Esophagus squamous epithelium (tissue), 5 donors: Measurements from ENCODE around the gene FILIP1L. TPM values are rescaled to one million over a fixed set of nuclear protein-coding genes. Genes with fewer than 3 reads are reported as not detected.

Source experiments
- DNase-seq: peaks from one replicate; lab custom pipeline; 2025; lab: John Stamatoyannopoulos, UW
- H3K27ac ChIP-seq, 4 donors: fragments of 200-600 bp; sonication (generic); one replicate each; pipeline ENCODE4 v1.5.1; 2016 to 2019; ENCODE audit warnings: mild to moderate bottlenecking in 1 of 4
- H3K27me3 ChIP-seq, 4 donors: fragments of 200-600 bp; sonication (generic); 1 replicate in 3 of 4; 2 replicates in 1 of 4; pipeline versions ENCODE4 v1.5.1 to v1.6.0; 2017 to 2021; ENCODE audit warnings: antibody characterized with exemption in 1 of 4
- H3K36me3 ChIP-seq, 3 donors: fragments of 200-600 bp; sonication (generic); one replicate each; pipeline ENCODE4 v1.5.1; 2016 to 2019
- H3K4me1 ChIP-seq, 3 donors: fragments of 200-600 bp; sonication (generic); one replicate each; pipeline ENCODE4 v1.5.1; 2017 to 2019
- H3K4me3 ChIP-seq, 4 donors: fragments of 200-600 bp; sonication (generic); 1 replicate in 3 of 4; 2 replicates in 1 of 4; pipeline ENCODE4 v1.5.1; 2016 to 2019; ENCODE audit warnings: mild to moderate bottlenecking in 2 of 4, moderate library complexity in 1 of 4
- H3K9me3 ChIP-seq, 3 donors: fragments of 200-600 bp; sonication (generic); one replicate each; pipeline ENCODE4 v1.5.1; 2016 to 2019
- POLR2A ChIP-seq, 4 donors: fragments of 450-650 bp; IDR thresholded peaks; one replicate each; pipeline ENCODE4 v1.6.1; 2017; ENCODE audit warnings: antibody characterized with exemption in 4 of 4, mild to moderate bottlenecking in 4 of 4, moderate library complexity in 3 of 4
- WGBS, 2 donors: methylation state at CpG; one replicate each; pipeline ENCODE4 v1.1.5; 2018; 5-methylcytosine and 5-hydroxymethylcytosine counted together
- intact Hi-C: fragments of 100-400 bp; cut with DNase I; formaldehyde crosslinking; loops from one replicate; pipeline ENCODE4 v1.15.0; 2022
- total RNA-seq, 4 donors: library from RNA; depleted of rRNA; stranded (reverse); fragments of >200 nt; gene quantifications; one replicate each; pipeline ENCODE4 v1.1.0, GENCODE V29; 2016
- TF ChIP-seq, protein P1 (sequence below), 6 experiments: fragments of 450-650 bp in 4 of 6; fragments of 200-600 bp in 2 of 6; sonication (generic) in 2 of 6; IDR thresholded peaks; one replicate each; pipeline ENCODE4 v1.5.1; 2016 to 2019; ENCODE audit warnings: antibody characterized with exemption in 6 of 6, mild to moderate bottlenecking in 4 of 6, moderate library complexity in 4 of 6
- donor health status: DM: yes; HTN: yes; CAD: no.

The FILIP1L gene
- total RNA-seq, 4 donors from 2014 or later: 2.5 to 23.5 (median 10.7) TPM

DNA sequence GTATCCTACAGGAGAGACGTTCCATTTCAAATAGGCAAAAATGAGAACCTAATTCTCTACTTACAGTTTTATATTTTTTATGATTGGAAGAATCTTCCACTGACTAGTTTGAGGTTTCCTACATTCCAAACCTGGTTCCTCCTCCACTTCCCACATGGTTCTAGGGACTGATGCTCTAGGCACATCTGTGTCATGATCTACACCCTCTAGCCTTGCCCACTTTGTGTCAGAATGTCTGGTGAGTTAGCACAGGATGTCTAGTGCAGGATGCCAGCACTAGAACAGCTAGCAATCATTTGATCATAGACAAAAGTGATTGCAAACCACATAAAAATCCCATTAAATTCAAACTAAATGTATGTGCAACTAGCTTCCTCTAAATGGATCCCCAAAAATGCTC lies 26.7 kb upstream of the FILIP1L start:
- Histone ChIP-seq H3K4me1 (peaks cover 0 to 3% (median 0%) of the 10 kb centered on the region in 3 donors), H3K27ac (no peak overlapping the region), H3K27me3 (no peaks in the 10 kb centered on the region), H3K9me3 (peaks cover 0 to 8% (median 0%) of the 10 kb centered on the region in 3 donors), H3K36me3 (no peaks in the 10 kb centered on the region), H3K4me3 (no peak overlapping the region)
- TF ChIP-seq POLR2A (IDR thresholded peaks at IDR 0.05): no peak
- TF ChIP-seq, protein P1, sequence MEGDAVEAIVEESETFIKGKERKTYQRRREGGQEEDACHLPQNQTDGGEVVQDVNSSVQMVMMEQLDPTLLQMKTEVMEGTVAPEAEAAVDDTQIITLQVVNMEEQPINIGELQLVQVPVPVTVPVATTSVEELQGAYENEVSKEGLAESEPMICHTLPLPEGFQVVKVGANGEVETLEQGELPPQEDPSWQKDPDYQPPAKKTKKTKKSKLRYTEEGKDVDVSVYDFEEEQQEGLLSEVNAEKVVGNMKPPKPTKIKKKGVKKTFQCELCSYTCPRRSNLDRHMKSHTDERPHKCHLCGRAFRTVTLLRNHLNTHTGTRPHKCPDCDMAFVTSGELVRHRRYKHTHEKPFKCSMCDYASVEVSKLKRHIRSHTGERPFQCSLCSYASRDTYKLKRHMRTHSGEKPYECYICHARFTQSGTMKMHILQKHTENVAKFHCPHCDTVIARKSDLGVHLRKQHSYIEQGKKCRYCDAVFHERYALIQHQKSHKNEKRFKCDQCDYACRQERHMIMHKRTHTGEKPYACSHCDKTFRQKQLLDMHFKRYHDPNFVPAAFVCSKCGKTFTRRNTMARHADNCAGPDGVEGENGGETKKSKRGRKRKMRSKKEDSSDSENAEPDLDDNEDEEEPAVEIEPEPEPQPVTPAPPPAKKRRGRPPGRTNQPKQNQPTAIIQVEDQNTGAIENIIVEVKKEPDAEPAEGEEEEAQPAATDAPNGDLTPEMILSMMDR (IDR thresholded peaks at IDR 0.05): no peak
- no peak for DNase-seq
- WGBS, 2 donors: 84 to 90% methylated on average over 1 of the region's 1 CpG
- intact Hi-C loops: no loop called here

GRCh38 chr3:100136921-100137320 lies 22.6 kb upstream of the FILIP1L start:
- intact Hi-C loops: no loop called here
- Histone ChIP-seq H3K36me3 (no peaks in the 10 kb centered on the region), H3K4me3 (no peak overlapping the region), H3K27ac (peak overlapping the region in 3 of 4 donors; percentile 2 to 34 (median 34)), H3K9me3 (no peaks in the 10 kb centered on the region), H3K27me3 (no peaks in the 10 kb centered on the region), H3K4me1 (peaks cover 0 to 3% (median 0%) of the 10 kb centered on the region in 3 donors)
- DNase-seq: no peak
- TF ChIP-seq, protein P1 (IDR thresholded peaks at IDR 0.05): no peak
- TF ChIP-seq POLR2A (IDR thresholded peaks at IDR 0.05): no peak
- 71 to 83% methylated on average over 1 of the region's 1 CpG for WGBS, 2 donors

DNA sequence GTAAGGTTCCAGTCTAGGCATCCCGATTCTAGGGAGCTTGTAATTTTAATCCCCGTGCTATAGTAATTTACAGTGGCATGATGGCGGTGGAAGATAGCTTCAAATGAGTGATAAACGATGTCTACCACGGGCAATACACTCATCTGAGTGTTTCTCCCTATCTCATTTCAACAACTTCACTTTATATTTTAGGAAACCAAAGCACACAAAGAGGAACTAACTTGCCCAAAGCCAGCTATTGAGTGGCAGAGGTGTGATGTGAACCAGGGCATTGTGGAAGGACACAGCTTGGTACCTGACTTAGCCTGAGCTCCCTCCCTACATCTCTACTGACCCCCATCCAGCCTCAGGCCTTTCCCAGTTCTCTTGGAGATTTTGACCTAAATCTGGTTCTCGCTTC lies 16.9 kb upstream of the FILIP1L start:
- TF ChIP-seq, protein P1 (IDR thresholded peaks at IDR 0.05): no peak
- no peak for TF ChIP-seq POLR2A (IDR thresholded peaks at IDR 0.05)
- Histone ChIP-seq H3K4me3 (no peak overlapping the region), H3K9me3 (no peaks in the 10 kb centered on the region), H3K4me1 (no peaks in the 10 kb centered on the region), H3K27ac (no peak overlapping the region), H3K36me3 (no peaks in the 10 kb centered on the region), H3K27me3 (no peaks in the 10 kb centered on the region)
- WGBS, 2 donors: 86 to 89% methylated on average over 6 of the region's 6 CpGs
- no peak for DNase-seq
- intact Hi-C loops: no loop called here

GRCh38 chr3:100129941-100130340 lies 15.6 kb upstream of the FILIP1L start:
- 80 to 85% methylated on average over 1 of the region's 1 CpG for WGBS, 2 donors

DNA sequence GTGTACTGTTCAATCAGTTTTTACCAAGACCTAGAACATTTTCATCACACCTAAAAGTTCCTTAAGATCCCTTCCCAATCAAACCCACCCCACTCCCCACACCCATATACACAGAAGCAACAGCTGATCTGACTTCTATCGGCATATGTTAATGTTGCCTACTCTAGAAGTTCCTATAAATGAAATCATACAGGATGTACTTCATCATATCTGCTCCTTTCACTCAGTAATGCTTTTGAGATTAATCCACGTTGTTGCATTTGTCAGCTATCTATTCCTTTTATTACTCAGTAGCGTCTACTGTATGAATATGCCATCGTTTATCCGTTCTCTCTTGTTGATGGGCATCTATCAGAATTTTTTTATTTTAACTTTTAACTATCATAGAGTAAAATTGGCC lies 14.3 kb upstream of the FILIP1L start:
- Histone ChIP-seq H3K4me3 (no peak overlapping the region), H3K27me3 (no peaks in the 10 kb centered on the region), H3K27ac (no peak overlapping the region), H3K36me3 (no peaks in the 10 kb centered on the region), H3K9me3 (no peaks in the 10 kb centered on the region), H3K4me1 (peaks cover 0 to 4% (median 0%) of the 10 kb centered on the region in 3 donors)
- no peak for TF ChIP-seq POLR2A (IDR thresholded peaks at IDR 0.05)
- TF ChIP-seq, protein P1 (IDR thresholded peaks at IDR 0.05): no peak
- DNase-seq: no peak
- WGBS, 2 donors: 85 to 86% methylated on average over 5 of the region's 5 CpGs
- intact Hi-C loops: no loop called here

More at GRCh38 chr3:100129941-100130340, 15.6 kb upstream of the FILIP1L start:
- Histone ChIP-seq H3K4me1 (peaks cover 0 to 4% (median 0%) of the 10 kb centered on the region in 3 donors), H3K27me3 (no peaks in the 10 kb centered on the region), H3K27ac (no peak overlapping the region), H3K9me3 (no peaks in the 10 kb centered on the region), H3K36me3 (no peaks in the 10 kb centered on the region), H3K4me3 (no peak overlapping the region)
- TF ChIP-seq POLR2A (IDR thresholded peaks at IDR 0.05): no peak
- TF ChIP-seq, protein P1 (IDR thresholded peaks at IDR 0.05): no peak
- DNase-seq: no peak
- intact Hi-C loops: no loop called here
